NCI-H524 treated with DMSO at 0.1 percent for 48 hours (cell line): ENCODE results near the gene COPB2.
"Not testable (repeated sequence)": the region's sequence is repeated elsewhere in the genome, so short reads cannot be mapped to it uniquely, and the experiment has no call there.

ENCODE experiments used
- DNase-seq: peaks from one replicate; lab custom pipeline; 2025; lab: John Stamatoyannopoulos, UW

The COPB2 gene

GRCh38 chr3:139378587-139379241, 10.7 kb downstream of the COPB2 start:
- no peak for DNase-seq

GRCh38 chr3:139377378-139377777, 12.1 kb downstream of the COPB2 start:
- DNase-seq = no peak

GRCh38 chr3:139374099-139374498, 15.3 kb downstream of the COPB2 start:
- no peak for DNase-seq

GRCh38 chr3:139364549-139364948, 24.9 kb downstream of the COPB2 start:
- DNase-seq = no peak

GRCh38 chr3:139361276-139361675, 28.2 kb downstream of the COPB2 start:
- DNase-seq = no peak

- no peak for DNase-seq
These were observed 30.4 kb downstream of the COPB2 start for GRCh38 chr3:139358841-139359562.

GRCh38 chr3:139357899-139358298, 31.5 kb downstream of the COPB2 start:
- no peak for DNase-seq

DNA sequence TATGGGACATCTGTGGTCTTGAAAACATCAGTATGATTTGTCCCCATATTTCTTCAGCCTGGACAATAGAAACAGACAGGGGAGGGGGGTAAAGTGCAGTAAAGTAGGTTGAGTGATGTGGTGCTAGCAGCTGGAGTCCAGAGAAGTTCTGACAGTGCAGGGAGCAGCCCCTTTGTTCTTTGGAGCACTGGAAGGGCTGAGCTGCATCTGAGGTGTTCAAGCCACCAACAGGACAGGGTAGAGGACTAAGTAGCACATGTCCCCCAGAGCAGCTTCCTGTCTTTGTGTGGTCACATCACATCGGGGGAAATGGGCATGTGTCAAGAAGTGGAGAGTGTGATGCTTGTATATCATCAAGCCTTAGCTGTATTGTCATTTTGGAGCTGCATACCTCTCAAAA, 33.6 kb downstream of the COPB2 start:
- DNase-seq = no peak

DNA sequence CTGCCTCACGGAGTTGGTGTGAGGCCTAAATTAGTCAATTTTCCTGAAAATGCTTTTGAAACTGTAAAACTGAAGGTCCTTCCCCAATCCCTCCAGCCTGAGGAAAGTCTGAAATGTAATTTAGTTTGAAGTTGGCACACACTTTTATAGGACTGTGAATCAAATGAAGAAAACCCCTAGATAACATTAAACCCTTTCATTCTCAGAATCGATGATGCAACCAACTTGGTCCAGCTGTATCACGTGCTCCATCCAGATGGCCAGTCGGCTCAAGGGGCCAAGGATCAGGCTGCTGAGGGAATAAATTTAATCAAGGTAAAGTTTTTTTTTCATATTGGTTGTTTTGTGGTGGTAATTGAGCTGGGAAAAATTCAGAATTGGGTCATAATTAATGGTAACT, 34.0 kb downstream of the COPB2 start:
- no peak for DNase-seq

- DNase-seq = no peak
These were observed 34.8 kb downstream of the COPB2 start for GRCh38 chr3:139354661-139355060.

DNA sequence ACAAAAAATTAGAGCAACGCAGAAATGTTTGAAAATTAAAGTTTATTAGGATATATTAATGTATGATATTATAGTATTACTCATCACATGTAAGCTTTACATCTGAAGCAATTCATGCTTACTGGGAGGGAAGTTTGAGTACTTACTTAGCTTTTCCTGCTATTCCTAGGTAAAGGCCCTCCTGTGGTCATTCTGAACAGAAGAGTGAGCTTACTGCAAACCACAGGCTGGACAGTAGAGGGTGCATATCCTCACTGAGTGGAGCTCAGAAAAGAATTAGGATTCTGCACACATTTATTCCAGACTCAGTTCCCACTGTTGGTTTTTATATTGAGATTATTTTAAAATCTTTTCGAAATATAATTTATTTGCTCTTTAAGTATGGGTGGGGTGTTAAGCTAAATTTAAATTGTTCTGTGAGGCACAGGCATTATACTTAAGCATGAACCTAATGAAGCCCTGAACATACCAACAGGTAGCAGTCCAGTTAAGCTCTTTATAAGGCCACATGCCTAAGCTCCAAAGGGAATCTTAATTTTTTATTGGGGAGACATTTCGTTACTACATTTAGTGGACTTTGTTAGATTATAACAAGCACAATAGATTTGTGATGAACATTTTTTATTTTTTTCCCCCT, 35.4 kb downstream of the COPB2 start:
- peak; percentile 45 for DNase-seq

GRCh38 chr3:139346771-139347170, 42.7 kb downstream of the COPB2 start:
- no peak for DNase-seq

DNA sequence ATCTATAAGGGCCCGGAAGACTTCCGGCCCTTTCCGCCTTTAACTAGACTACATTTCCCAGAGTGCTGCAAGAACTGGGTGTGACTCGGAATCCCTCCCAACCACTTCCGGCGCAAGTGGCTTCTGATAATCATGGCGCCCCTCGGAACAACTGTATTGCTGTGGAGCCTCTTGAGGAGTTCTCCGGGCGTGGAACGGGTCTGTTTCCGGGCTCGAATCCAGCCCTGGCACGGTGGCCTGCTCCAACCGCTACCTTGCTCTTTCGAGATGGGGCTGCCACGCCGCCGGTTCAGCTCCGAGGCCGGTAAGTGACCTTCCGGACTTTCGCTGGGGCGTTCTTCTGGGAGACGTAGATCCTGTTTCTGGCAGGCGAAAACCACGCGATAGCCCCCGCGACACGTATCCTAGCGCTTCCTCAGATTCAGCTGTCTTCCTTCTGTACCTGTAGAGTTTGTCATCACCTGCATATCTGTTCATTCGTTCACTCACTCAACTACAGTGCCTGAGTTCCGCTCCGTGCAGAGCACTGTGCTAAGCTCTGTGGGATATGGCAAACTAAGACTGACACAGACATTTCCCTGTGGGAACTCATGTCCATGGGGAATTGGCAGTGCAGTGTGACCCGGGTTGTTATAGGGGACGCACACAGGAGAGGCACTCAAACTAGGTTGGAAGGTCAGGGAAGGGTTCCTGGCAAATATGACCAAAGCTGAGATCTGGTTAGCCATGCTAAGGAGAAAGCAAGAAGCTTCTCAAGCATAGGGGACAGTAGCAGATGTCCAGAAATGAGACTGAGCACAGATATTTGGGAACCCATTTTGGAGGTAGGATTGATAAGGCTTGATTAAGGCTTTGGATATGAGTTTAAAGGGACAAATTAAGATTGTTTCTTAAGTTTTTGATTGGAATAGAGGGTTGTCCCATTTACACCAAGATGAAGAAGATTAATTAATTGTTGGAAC, 45.3 kb downstream of the COPB2 start, which contains the start of gene MRPS22:
MRPS22 (plus strand) TSS at position 126 of the 962 bp plus-strand sequence; CDS start at position 133, 7 bp downstream.
- DNase-seq = peak; percentile 75

DNA sequence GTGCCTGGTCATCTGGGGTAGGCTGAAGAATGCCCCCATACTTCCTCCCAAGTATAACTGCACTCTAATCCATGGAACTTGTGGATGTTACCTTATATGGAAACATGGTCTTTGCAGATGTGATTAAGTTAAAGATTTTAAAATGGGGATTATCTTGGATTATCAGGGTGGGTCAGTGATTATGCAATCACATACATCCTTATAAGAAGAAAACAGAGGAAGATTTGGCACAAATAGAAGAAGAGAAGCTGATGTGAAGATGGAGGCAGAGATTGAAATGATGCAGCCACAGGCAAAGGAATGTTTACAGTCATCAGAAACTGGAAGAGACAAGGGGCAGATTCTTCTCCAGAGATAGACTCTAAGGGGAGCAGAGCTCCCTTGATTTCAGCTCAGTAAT, 47.4 kb downstream of the COPB2 start:
- DNase-seq = no peak

GRCh38 chr3:139340784-139341183, 48.7 kb downstream of the COPB2 start:
- no peak for DNase-seq

DNA sequence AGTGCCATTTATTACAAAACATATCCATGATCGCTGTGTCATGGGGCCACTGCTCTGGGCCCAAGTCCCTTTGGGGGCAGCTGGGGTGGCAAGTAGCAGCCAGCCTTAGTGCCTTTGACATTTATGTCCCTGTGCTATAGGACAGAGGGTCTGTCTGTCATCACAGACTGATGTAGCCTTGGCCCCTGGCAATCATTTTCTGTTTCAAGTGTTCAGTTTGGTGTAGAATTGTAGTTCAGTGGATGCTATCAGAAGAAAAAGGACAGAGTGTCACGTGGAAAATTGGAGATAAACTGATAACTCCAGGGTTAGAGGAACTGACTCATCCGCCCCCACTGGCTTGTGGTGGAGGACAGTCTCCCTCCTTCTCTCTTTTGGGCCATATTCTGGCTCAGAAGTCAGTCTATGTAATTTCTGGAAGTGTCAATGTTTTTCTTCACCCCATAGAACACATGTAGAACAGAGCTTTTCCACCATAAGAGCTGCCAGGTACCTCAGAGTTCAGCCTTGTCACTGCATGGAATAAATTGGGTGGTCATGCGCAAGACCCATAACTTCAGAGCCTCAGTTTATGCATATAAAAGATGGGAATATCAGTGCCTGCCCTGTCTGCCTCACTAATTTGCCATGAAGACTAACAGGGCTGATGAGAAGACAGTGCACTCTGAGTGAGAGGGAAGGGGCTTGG, 50.1 kb downstream of the COPB2 start:
- DNase-seq = no peak

GRCh38 chr3:139338405-139338804, 51.0 kb downstream of the COPB2 start:
- no peak for DNase-seq

DNA sequence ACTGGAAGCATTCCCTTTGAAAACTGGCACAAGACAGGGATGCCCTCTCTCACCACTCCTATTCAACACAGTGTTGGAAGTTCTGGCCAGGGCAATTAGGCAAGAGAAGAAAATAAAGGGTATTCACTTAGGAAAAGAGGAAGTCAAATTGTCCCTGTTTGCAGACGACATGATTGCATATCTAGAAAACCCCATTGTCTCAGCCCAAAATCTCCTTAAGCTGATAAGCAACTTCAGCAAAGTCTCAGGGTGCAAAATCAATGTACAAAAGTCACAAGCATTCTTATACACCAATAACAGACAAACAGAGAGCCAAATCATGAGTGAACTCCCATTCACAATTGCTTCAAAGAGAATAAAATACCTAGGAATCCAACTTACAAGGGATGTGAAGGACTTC, 54.8 kb downstream of the COPB2 start:
- DNase-seq = not testable (repeated sequence)

GRCh38 chr3:139332092-139332491, 57.4 kb downstream of the COPB2 start:
- DNase-seq = no peak

DNA sequence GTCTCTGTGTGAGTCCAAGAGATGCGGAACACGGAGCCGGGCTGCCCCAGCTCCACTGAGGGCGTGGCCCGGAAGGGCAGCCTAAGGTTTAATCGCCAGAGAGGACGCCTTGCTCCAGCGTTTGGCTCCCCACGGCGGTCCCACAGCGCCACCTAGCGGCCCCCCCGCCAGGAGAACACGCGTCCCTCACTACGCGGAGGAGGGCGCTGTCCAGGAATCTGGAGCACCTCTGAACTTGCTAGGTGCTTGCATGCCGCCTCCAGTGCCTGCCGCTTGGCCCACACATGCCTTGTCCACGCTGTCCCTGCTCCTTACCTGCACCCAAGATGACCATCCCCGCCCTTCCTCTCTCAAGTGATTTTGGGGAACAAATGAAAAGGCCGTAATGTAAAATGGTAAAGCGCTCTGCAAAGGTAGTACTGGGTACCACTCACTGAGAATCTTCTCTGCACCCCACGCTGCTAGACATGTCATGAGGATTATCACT, 60.0 kb downstream of the COPB2 start:
- DNase-seq = peak; percentile 60

DNA sequence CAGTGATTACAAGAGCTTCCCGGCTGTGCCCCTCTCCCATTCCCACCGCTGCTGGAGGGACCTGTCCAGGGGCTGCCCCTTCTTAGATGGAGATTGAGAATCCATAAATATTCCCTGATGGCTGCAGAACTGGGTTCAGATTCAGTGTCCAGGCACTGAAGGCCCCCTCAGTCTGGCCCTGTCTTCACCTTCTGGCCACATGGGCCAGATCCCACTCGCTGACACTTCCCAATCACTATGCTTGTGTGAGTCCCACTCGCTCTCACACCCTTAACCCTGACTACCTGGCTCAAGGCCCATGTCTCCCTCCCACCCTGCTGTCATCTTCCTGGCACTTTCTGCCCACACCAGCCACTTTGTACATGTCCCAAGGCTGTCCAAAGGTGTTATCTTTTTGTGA, 61.1 kb downstream of the COPB2 start:
- DNase-seq = no peak
